ENCODE results near the gene ARF3.

DNA sequence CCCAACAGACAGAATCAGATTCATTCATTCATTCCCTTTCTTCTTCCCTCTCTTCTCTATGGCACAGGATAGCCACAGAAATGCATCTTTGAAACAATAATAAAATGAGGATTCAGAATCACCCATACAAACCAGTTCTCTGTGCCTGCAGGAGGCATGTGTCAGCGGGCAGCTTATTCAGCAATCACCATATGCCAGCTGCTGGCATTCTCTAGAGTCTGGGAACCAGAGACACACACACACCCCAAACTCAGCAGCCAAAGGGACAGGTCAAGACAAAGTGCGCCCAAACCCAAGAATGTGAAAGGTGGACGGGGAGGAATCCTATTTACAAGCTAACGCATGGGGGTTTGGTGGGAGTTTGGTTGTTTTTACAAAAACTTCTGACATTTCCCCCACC, 14.1 kb downstream of the ARF3 start:
- TF ChIP-seq EZH2 (IDR thresholded peaks at IDR 0.05) = no peak
- TF ChIP-seq POLR2AphosphoS5 (IDR thresholded peaks at IDR 0.05; ENCODE audit: borderline replicate concordance, low read depth, low read length) = no peak

Data from SK-N-MC (cell line).